GM12878 (cell line): Measurements from ENCODE around the gene SSU72. TPM values are rescaled to one million over a fixed set of nuclear protein-coding genes. Genes with fewer than 3 reads are reported as not detected.
A peak's percentile ranks its signal among the peaks of the same experiment; 100 is the strongest.

Experiments used
- ATAC-seq: fragments of 200-7000 bp; cut with Tn5 transposase; 3 replicates; pipeline ENCODE4 v1.9.1; 2020; ENCODE audit warnings: mild to moderate bottlenecking, moderate library complexity
- BruUV-seq: library from RNA; stranded (reverse); fragments of 400-500 nt; replicated peaks from 2 replicates; lab custom pipeline; 2021; lab: Mats Ljungman, UMichigan
- CTCF ChIA-PET: fragments of 300-600 bp; sonication (Branson Sonifier 250); formaldehyde crosslinking; extraction: SDS; loops from one replicate; lab custom pipeline; 2021; ENCODE audit warnings: inconsistent platforms; lab: Yijun Ruan, JAX
- POLR2A ChIA-PET: fragments of 350-600 bp; formaldehyde crosslinking; extraction: SDS; loops from one replicate; lab custom pipeline; 2021; ENCODE audit warnings: inconsistent platforms; lab: Charles Lee
- RAD21 ChIA-PET: fragments of 300-600 bp; sonication (Branson Sonifier 250); formaldehyde crosslinking; loops from one replicate; lab custom pipeline; 2023; ENCODE audit warnings: antibody characterized with exemption; ENCODE audit not compliant: unreplicated experiment; lab: Charles Lee
- SMC1A ChIA-PET: fragments of 300-600 bp; sonication (Branson Sonifier 250); formaldehyde crosslinking; loops from one replicate; lab custom pipeline; 2023; ENCODE audit not compliant: unreplicated experiment, uncharacterized antibody; lab: Charles Lee
- DNase-seq: peaks from one replicate; pipeline ENCODE4 v3.0.0-alpha.2; 2011; ENCODE audit warnings: low read depth, low spot score
- FAIRE-seq: peaks from 3 replicates; lab custom pipeline; 2011; peaks lifted over from hg19 to GRCh38; lab: Jason Lieb, UNC
- H2AFZ ChIP-seq: 2 replicates; pipeline ENCODE4 v1.6.0; 2011; ENCODE audit warnings: low read depth, low read length, control low read depth; ENCODE audit not compliant: control insufficient read depth
- H3K27ac ChIP-seq: 2 replicates; pipeline ENCODE4 v1.5.1; 2011; ENCODE audit warnings: control low read depth; ENCODE audit not compliant: control insufficient read depth, insufficient read depth
- H3K27me3 ChIP-seq, 2 experiments: replicated peaks in 1 of 2; 2 replicates each; pipeline versions ENCODE4 v1.6.0 to v1.6.1; 2011; ENCODE audit warnings: low read length in 1 of 2; ENCODE audit not compliant: control insufficient read depth in 2 of 2, insufficient read depth in 2 of 2
- H3K36me3 ChIP-seq, 2 experiments: 2 replicates each; pipeline ENCODE4 v1.5.1; 2011; ENCODE audit warnings: low read length in 1 of 2; ENCODE audit not compliant: control insufficient read depth in 2 of 2, insufficient read depth in 2 of 2
- H3K4me1 ChIP-seq: 2 replicates; pipeline ENCODE4 v1.6.1; 2011; ENCODE audit warnings: mild to moderate bottlenecking, low read length, moderate library complexity, mixed read lengths; ENCODE audit not compliant: control insufficient read depth, insufficient read depth
- H3K4me2 ChIP-seq: 2 replicates; pipeline ENCODE4 v1.6.0; 2011; ENCODE audit warnings: control low read depth; ENCODE audit not compliant: control insufficient read depth, insufficient read depth
- H3K4me3 ChIP-seq: fragments of 200-600 bp; sonication (generic); 2 replicates; pipeline ENCODE4 v1.5.1; 2016
- H3K79me2 ChIP-seq: 2 replicates; pipeline ENCODE4 v1.6.0; 2011; ENCODE audit warnings: low read length; ENCODE audit not compliant: control insufficient read depth, insufficient read depth
- H3K9ac ChIP-seq: 2 replicates; pipeline ENCODE4 v1.8.0; 2011; ENCODE audit warnings: low read length, control low read depth, mixed read lengths; ENCODE audit not compliant: control insufficient read depth, insufficient read depth
- H3K9me3 ChIP-seq: replicated peaks from 3 replicates; pipeline ENCODE4 v1.5.1; 2011; ENCODE audit warnings: mild to moderate bottlenecking, low read length; ENCODE audit not compliant: control insufficient read depth, insufficient read depth
- H4K20me1 ChIP-seq: 2 replicates; pipeline ENCODE4 v1.6.0; 2011; ENCODE audit not compliant: control insufficient read depth, insufficient read depth
- CBX3 ChIP-seq: fragments of 200-600 bp; sonication (generic); IDR thresholded peaks from 2 replicates; pipeline ENCODE4 v1.6.1; 2016; ENCODE audit warnings: low read depth, borderline replicate concordance
- CHD2 ChIP-seq: IDR thresholded peaks from 2 replicates; pipeline ENCODE4 v1.6.1; 2011; ENCODE audit warnings: low read depth, low read length, improper control_type of control experiment, borderline replicate concordance
- CREB1 ChIP-seq: IDR thresholded peaks from 2 replicates; pipeline ENCODE4 v1.6.1; 2012; ENCODE audit warnings: low read depth, mild to moderate bottlenecking, inconsistent platforms
- HDGF ChIP-seq: fragments of 450-650 bp; IDR thresholded peaks from 2 replicates; pipeline ENCODE4 v1.6.1; 2016; ENCODE audit warnings: antibody characterized with exemption
- NFXL1 ChIP-seq: fragments of 450-650 bp; IDR thresholded peaks from 2 replicates; pipeline ENCODE4 v1.6.1; 2017; ENCODE audit warnings: antibody characterized with exemption, mild to moderate bottlenecking, borderline replicate concordance
- WGBS: methylation state at CpG from one replicate; pipeline ENCODE4 v1.1.6; 2016; ENCODE audit warnings: low lambda C conversion rate; ENCODE audit not compliant: insufficient replicate concordance, insufficient coverage; ENCODE audit errors: missing lambda C conversion rate; 5-methylcytosine and 5-hydroxymethylcytosine counted together
- in situ Hi-C: fragments of 300-500 bp; cut with MboI; formaldehyde crosslinking; loops from 9 replicates; pipeline ENCODE4 v1.14.3; 2018; ENCODE audit warnings: mixed read lengths
- intact Hi-C: fragments of 100-400 bp; cut with micrococcal nuclease; formaldehyde crosslinking; loops from one replicate; pipeline ENCODE4 v1.14.2; 2022; ENCODE audit not compliant: unreplicated experiment
- polyA plus RNA-seq, 11 experiments: library from polyadenylated mRNA; depleted of rRNA in 4 of 11; unstranded in 6 of 11; stranded (reverse) in 5 of 11; fragments of >200 nt; fragmentation: Nextera tagmentation in 4 of 11; fragmentation: Illumina TruSeq in 1 of 11; extraction: Ambion mirVana in 4 of 11; extraction: Trizol in 1 of 11; gene quantifications; 1 replicate in 1 of 11; 2 replicates in 10 of 11; pipeline versions ENCODE4 v1.2.1 to v1.2.3, GENCODE V29; 2011 to 2016; ENCODE audit warnings: inconsistent platforms in 2 of 11, missing spikeins in 2 of 11, low read depth in 1 of 11
- total RNA-seq, 4 experiments: library from RNA; depleted of rRNA in 3 of 4; stranded (reverse); fragments of >200 nt in 3 of 4; fragmentation: Illumina TruSeq in 1 of 4; extraction: Trizol in 1 of 4; gene quantifications; 2 replicates each; pipeline versions ENCODE4 v1.2.1 to v1.2.3, GENCODE V29; 2013 to 2021
- TF ChIP-seq, protein P1 (sequence below), 3 experiments: IDR thresholded peaks in 2 of 3; conservative IDR thresholded peaks in 1 of 3; 2 replicates each; pipeline ENCODE4 v1.5.1; 2011; ENCODE audit warnings: low read depth in 3 of 3, low read length in 3 of 3, mild to moderate bottlenecking in 3 of 3, control low read depth in 2 of 3, moderate library complexity in 2 of 3, inconsistent platforms in 1 of 3, mixed read lengths in 1 of 3; ENCODE audit not compliant: control insufficient read depth in 2 of 3, insufficient read depth in 1 of 3; ENCODE audit errors: extremely low read depth in 1 of 3

The SSU72 gene
- total and polyA plus RNA-seq, 10 of the 15 experiments (the other 5 are each of a cell fraction or from before 2014, with no cell fraction given), result 28.6 to 172 (median 67.7) TPM

DNA sequence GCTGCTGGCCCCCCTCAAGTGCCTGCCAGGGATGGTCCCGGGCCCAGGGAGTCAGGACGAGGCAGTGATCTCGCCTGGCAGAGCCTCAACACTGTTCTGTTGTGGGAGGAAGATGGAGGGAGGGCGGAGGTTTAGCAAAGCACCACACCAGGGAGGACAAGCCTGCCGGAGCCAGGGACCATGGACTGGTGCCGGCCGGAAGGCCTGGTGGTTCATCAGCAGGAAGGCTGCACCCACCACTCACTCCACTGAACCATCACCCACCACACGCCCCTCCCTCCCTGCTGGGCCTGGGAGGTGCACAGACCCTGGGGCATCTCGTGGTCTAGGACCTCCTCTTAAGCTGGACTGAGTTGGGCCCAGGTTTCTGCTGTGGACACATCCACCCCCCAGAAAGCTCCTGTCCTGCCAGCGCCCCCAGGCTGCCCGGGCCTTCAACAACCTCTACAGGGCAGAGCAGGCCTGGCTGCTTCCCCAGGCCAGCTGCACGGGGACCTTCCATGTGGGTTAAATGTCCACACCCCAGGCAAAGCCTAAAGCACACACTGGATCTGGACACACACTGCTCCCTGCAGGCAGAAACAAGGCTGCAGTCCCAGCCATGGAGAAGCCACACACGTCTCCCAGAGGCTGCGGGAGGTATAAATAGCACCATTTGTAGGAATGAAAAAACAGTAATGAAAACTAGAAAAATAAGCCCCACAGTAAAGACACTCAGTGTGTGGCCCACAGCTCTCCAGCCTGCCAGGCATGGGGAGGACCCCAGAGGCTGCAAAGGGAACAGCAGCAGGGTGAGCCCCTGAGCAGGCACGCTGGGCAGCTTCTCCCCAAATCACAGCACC is 23.9 kb downstream of the SSU72 start:
- no peak for FAIRE-seq
- H3K27me3 ChIP-seq, result no peaks in the 10 kb centered on the region
- ChIA-PET SMC1A (no interaction called here), CTCF (no interaction called here), POLR2A (interaction anchor here (0.5 kb wide), 1 partner anchor 19 kb away, joined by 3 read pairs; no protein-coding TSS in a partner anchor), RAD21 (no interaction called here)
- H3K4me3 ChIP-seq, result no peak overlapping the region
- H2AFZ ChIP-seq, result no peak overlapping the region
- no peak overlapping the region for H3K9ac ChIP-seq
- 83% methylated on average over 15 of the region's 15 CpGs for WGBS
- in situ Hi-C loops (no loop called here), intact Hi-C loops (no loop called here)
- H3K36me3 ChIP-seq, result no peaks in the 10 kb centered on the region; a peak in 1 of 4 replicates
- H3K9me3 ChIP-seq, result no peaks in the 10 kb centered on the region
- no peak overlapping the region for H3K27ac ChIP-seq
- no peaks in the 10 kb centered on the region for H3K79me2 ChIP-seq
- H3K4me2 ChIP-seq, result no peak overlapping the region
- H3K4me1 ChIP-seq, result no peaks in the 10 kb centered on the region
- H4K20me1 ChIP-seq, result no peaks in the 10 kb centered on the region
- DNase-seq, result no peak
- no TSS peak for BruUV-seq
- peak; percentile 73 for ATAC-seq
- TF ChIP-seq, protein P1, sequence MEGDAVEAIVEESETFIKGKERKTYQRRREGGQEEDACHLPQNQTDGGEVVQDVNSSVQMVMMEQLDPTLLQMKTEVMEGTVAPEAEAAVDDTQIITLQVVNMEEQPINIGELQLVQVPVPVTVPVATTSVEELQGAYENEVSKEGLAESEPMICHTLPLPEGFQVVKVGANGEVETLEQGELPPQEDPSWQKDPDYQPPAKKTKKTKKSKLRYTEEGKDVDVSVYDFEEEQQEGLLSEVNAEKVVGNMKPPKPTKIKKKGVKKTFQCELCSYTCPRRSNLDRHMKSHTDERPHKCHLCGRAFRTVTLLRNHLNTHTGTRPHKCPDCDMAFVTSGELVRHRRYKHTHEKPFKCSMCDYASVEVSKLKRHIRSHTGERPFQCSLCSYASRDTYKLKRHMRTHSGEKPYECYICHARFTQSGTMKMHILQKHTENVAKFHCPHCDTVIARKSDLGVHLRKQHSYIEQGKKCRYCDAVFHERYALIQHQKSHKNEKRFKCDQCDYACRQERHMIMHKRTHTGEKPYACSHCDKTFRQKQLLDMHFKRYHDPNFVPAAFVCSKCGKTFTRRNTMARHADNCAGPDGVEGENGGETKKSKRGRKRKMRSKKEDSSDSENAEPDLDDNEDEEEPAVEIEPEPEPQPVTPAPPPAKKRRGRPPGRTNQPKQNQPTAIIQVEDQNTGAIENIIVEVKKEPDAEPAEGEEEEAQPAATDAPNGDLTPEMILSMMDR (IDR thresholded peaks at IDR 0.05 in 2 of 3, conservative IDR thresholded peaks at IDR 0.05 in 1 of 3; ENCODE audit: control insufficient read depth in 2 of 3, extremely low read depth in 1 of 3, insufficient read depth in 1 of 3, low read depth in 3 of 3, low read length in 3 of 3), result peak; percentile 0 to 31 (median 14); a peak in 1 of 6 replicates
- TF ChIP-seq CREB1 (no peak), CHD2 (no peak), NFXL1 (no peak), HDGF (no peak), CBX3 (no peak)
